Measurements from ENCODE around the gene AJAP1. TPM values are rescaled to one million over a fixed set of nuclear protein-coding genes. Genes with fewer than 3 reads are reported as not detected.

The AJAP1 gene
- total and polyA plus RNA-seq, 2 experiments from 2014 or later, result not detected

DNA sequence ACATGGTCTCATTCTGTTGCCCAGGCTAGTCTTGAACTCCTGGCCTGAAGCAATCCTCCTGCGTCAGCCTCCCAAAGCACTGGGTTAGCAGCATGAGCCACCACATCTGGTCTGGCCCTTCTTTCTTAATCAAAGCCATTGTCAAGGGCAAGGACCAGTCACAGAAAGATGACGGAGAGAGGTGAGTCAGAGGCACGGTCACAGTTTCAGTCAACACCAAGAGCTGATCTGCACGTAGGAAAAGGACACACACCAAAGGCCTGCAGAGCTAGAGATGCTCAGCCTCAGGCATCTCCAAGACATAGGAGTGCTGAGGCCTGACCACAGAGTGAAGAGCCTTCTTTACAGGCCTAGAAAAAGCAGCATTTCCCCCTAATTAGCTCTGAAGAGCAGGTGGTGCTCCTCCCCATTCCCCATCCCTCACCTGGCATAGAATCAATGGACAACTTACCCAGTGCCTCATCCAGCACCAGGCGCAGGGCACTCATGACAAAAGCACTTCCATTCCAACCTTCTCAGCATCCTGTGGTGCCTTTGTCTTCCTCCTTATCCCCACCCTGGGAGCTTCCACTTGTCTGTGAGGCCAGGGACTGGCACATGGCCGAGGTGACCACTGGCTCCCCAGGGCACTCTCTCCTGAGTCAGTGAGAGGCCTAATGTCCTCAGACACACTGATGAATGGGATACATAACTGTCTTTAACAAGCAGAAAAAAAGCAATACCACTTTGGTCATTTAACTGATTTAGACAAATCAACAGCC, 139.8 kb downstream of the AJAP1 start:
- no peaks in the 10 kb centered on the region for H3K27me3 ChIP-seq (ENCODE audit: insufficient read depth)
- no peak overlapping the region for H3K4me3 ChIP-seq
- TF ChIP-seq EZH2 (IDR thresholded peaks at IDR 0.05; ENCODE audit: low read depth, unreplicated experiment) (no peak), STAT1 (IDR thresholded peaks at IDR 0.05; ENCODE audit: unreplicated experiment) (no peak), EZH2phosphoT487 (IDR thresholded peaks at IDR 0.05; ENCODE audit: unreplicated experiment) (no peak), POLR2AphosphoS5 (IDR thresholded peaks at IDR 0.05; ENCODE audit: low read depth) (no peak)
- Mint-ChIP-seq H3K36me3 (ENCODE audit: low read depth) (peaks cover 25% of the 10 kb centered on the region), H3K4me3 (no peak overlapping the region), H3K27ac (no peak overlapping the region), H3K4me1 (no peaks in the 10 kb centered on the region), H3K27me3 (ENCODE audit: insufficient read depth, low read depth, poor library complexity) (peaks cover 5% of the 10 kb centered on the region), H3K9me3 (peaks cover 56% of the 10 kb centered on the region)
- no peak for ATAC-seq
- no peaks in the 10 kb centered on the region for H4K20me1 ChIP-seq (replicated peaks; ENCODE audit: insufficient read depth)
- H3K36me3 ChIP-seq (ENCODE audit: insufficient read depth), result no peaks in the 10 kb centered on the region; the same call in 1 of the 2 replicates
- DNase-seq (ENCODE audit: low spot score), result no peak
- no peak overlapping the region for H3K27ac ChIP-seq (ENCODE audit: low read depth)
- no peaks in the 10 kb centered on the region for H3K9me2 ChIP-seq (ENCODE audit: insufficient read depth)
- H3F3A ChIP-seq (replicated peaks; ENCODE audit: low read depth), result no peaks in the 10 kb centered on the region
- H3K4me1 ChIP-seq (ENCODE audit: insufficient read depth), result no peaks in the 10 kb centered on the region
- no peak overlapping the region for H2AFZ ChIP-seq
- no peak overlapping the region for H3K4me2 ChIP-seq
- no peaks in the 10 kb centered on the region for H3K79me2 ChIP-seq (replicated peaks; ENCODE audit: insufficient read depth)

DNA sequence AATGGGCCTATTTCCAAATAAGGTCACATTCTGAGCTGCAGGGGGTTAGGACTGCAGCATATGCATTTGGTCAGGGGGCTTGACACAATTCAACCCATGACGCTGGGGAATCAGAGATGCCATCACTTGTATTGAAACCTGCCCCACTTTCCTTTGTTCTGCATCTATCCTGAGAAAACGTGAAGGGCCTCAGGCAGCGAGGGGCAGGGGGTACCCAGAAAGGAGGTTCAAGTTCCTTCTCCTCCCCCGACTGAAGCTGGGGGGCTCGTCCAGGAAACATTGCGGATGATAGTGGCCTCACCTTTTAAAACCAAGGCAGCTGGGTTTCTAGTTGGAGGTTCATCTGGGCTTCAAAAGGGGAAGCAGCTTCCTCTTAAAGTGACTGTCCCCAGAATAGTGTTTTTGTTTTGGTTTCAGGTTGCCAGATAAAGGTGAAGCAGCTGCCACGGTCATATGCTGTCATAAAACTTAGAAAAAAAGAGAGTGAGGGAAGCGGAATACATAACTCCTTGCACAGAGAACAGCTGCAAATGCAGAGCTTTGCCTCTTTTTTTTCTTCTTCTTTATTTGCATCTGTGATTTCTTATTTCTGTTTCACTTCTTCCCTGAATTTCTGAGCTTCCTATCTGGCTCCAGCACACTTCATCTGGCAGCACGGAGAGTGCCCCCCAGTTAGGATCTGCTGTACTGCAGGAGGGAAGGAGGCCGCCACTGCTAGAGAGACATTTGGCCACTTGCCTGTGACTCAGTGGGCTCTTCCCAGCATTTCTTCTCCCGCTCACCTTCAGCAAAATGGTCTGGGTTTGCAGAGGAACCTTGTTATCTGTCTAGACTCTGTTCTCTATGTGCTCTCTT, 142.0 kb downstream of the AJAP1 start:
- Histone ChIP-seq H3K27me3 (ENCODE audit: insufficient read depth) (no peaks in the 10 kb centered on the region), H3K4me2 (no peak overlapping the region), H3K27ac (ENCODE audit: low read depth) (no peak overlapping the region), H3K9me2 (ENCODE audit: insufficient read depth) (no peaks in the 10 kb centered on the region), H3K36me3 (ENCODE audit: insufficient read depth) (no peaks in the 10 kb centered on the region), H3K4me1 (ENCODE audit: insufficient read depth) (no peaks in the 10 kb centered on the region), H3F3A (replicated peaks; ENCODE audit: low read depth) (no peaks in the 10 kb centered on the region), H2AFZ (no peak overlapping the region), H3K4me3 (no peak overlapping the region), H4K20me1 (replicated peaks; ENCODE audit: insufficient read depth) (no peaks in the 10 kb centered on the region), H3K79me2 (replicated peaks; ENCODE audit: insufficient read depth) (no peaks in the 10 kb centered on the region)
- Mint-ChIP-seq H3K4me3 (no peak overlapping the region), H3K9me3 (peaks cover 67% of the 10 kb centered on the region), H3K36me3 (ENCODE audit: low read depth) (peaks cover 27% of the 10 kb centered on the region), H3K27me3 (ENCODE audit: insufficient read depth, low read depth, poor library complexity) (peaks cover 5% of the 10 kb centered on the region), H3K4me1 (no peaks in the 10 kb centered on the region), H3K27ac (no peak overlapping the region)
- DNase-seq (ENCODE audit: low spot score) (no peak), ATAC-seq (no peak)
- TF ChIP-seq NANOG (IDR thresholded peaks at IDR 0.05; ENCODE audit: borderline replicate concordance) (no peak), ZNF331 (CRISPR knock-in tag; IDR thresholded peaks at IDR 0.05; ENCODE audit: low read depth) (no peak), JUNB (IDR thresholded peaks at IDR 0.05; ENCODE audit: unreplicated experiment) (no peak), EZH2phosphoT487 (IDR thresholded peaks at IDR 0.05; ENCODE audit: unreplicated experiment) (no peak), ETS1 (IDR thresholded peaks at IDR 0.05) (no peak), CREB1 (CRISPR knock-in tag; IDR thresholded peaks at IDR 0.05; ENCODE audit: low read depth) (no peak), EZH2 (IDR thresholded peaks at IDR 0.05; ENCODE audit: low read depth, unreplicated experiment) (no peak), POLR2AphosphoS5 (IDR thresholded peaks at IDR 0.05; ENCODE audit: low read depth) (no peak)
- TF ChIP-seq, protein P1, sequence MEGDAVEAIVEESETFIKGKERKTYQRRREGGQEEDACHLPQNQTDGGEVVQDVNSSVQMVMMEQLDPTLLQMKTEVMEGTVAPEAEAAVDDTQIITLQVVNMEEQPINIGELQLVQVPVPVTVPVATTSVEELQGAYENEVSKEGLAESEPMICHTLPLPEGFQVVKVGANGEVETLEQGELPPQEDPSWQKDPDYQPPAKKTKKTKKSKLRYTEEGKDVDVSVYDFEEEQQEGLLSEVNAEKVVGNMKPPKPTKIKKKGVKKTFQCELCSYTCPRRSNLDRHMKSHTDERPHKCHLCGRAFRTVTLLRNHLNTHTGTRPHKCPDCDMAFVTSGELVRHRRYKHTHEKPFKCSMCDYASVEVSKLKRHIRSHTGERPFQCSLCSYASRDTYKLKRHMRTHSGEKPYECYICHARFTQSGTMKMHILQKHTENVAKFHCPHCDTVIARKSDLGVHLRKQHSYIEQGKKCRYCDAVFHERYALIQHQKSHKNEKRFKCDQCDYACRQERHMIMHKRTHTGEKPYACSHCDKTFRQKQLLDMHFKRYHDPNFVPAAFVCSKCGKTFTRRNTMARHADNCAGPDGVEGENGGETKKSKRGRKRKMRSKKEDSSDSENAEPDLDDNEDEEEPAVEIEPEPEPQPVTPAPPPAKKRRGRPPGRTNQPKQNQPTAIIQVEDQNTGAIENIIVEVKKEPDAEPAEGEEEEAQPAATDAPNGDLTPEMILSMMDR (conservative IDR thresholded peaks at IDR 0.05; ENCODE audit: low read depth in 2 of 2), result no peak
- TF ChIP-seq, protein P2, sequence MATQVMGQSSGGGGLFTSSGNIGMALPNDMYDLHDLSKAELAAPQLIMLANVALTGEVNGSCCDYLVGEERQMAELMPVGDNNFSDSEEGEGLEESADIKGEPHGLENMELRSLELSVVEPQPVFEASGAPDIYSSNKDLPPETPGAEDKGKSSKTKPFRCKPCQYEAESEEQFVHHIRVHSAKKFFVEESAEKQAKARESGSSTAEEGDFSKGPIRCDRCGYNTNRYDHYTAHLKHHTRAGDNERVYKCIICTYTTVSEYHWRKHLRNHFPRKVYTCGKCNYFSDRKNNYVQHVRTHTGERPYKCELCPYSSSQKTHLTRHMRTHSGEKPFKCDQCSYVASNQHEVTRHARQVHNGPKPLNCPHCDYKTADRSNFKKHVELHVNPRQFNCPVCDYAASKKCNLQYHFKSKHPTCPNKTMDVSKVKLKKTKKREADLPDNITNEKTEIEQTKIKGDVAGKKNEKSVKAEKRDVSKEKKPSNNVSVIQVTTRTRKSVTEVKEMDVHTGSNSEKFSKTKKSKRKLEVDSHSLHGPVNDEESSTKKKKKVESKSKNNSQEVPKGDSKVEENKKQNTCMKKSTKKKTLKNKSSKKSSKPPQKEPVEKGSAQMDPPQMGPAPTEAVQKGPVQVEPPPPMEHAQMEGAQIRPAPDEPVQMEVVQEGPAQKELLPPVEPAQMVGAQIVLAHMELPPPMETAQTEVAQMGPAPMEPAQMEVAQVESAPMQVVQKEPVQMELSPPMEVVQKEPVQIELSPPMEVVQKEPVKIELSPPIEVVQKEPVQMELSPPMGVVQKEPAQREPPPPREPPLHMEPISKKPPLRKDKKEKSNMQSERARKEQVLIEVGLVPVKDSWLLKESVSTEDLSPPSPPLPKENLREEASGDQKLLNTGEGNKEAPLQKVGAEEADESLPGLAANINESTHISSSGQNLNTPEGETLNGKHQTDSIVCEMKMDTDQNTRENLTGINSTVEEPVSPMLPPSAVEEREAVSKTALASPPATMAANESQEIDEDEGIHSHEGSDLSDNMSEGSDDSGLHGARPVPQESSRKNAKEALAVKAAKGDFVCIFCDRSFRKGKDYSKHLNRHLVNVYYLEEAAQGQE (IDR thresholded peaks at IDR 0.05; ENCODE audit: unreplicated experiment), result no peak

Measured in GM23338 (cell line).